Measurements from ENCODE around the gene ADSS2.

Gene ADSS2

GRCh38 chr1:244394346-244394745 is 57.4 kb downstream of the ADSS2 start:
- Histone ChIP-seq H2AFZ (ENCODE audit: insufficient read depth, low read length, poor library complexity) (no peak overlapping the region), H3K14ac (ENCODE audit: low read length) (no peak overlapping the region), H2BK120ac (ENCODE audit: insufficient read depth, low read length, poor library complexity) (no peak overlapping the region), H3K9me3 (ENCODE audit: insufficient read depth, low read depth, low read length) (no peaks in the 10 kb centered on the region), H3K4ac (ENCODE audit: low read depth, low read length) (no peak overlapping the region), H3K4me3 (ENCODE audit: low read depth, low read length) (no peak overlapping the region), H3K36me3 (ENCODE audit: control insufficient read depth in 1 of 2, insufficient read depth in 2 of 2, low read length in 2 of 2) (peaks cover 0 to 4% of the 10 kb centered on the region in 2 experiments), H3K4me2 (ENCODE audit: low read length) (no peak overlapping the region), H3K27ac (ENCODE audit: low read depth, low read length) (no peak overlapping the region), H2BK5ac (ENCODE audit: low read depth, low read length, poor library complexity) (no peak overlapping the region), H3K9ac (ENCODE audit: low read length) (no peak overlapping the region), H3K23ac (ENCODE audit: low read length) (no peak overlapping the region), H3K18ac (ENCODE audit: low read length) (no peak overlapping the region), H3K79me1 (ENCODE audit: low read length) (no peaks in the 10 kb centered on the region), H4K12ac (ENCODE audit: low read depth, low read length) (no peak overlapping the region), H4K8ac (ENCODE audit: low read depth, low read length) (no peak overlapping the region), H3K27me3 (ENCODE audit: insufficient read depth, low read length) (no peaks in the 10 kb centered on the region), H3K4me1 (ENCODE audit: control insufficient read depth in 1 of 2, insufficient read depth in 2 of 2, low read length in 2 of 2) (peaks cover 6 to 7% of the 10 kb centered on the region in 2 experiments), H4K91ac (ENCODE audit: low read depth, low read length) (no peak overlapping the region), H2BK12ac (ENCODE audit: low read length) (no peak overlapping the region), H2AK5ac (ENCODE audit: low read length) (no peak overlapping the region), H3K79me2 (ENCODE audit: control insufficient read depth, insufficient read depth, low read length, poor library complexity) (no peaks in the 10 kb centered on the region)
- DNase-seq = no peak
- no CpG with 5 or more reads among the region's 4 CpGs for WGBS (ENCODE audit: extremely low coverage, insufficient coverage, insufficient read length)

GRCh38 chr1:244393604-244394176 is 58.0 kb downstream of the ADSS2 start:
- H3K4me1 ChIP-seq (ENCODE audit: control insufficient read depth in 1 of 2, insufficient read depth in 2 of 2, low read length in 2 of 2) = peaks cover 6 to 7% of the 10 kb centered on the region in 2 experiments
- WGBS (ENCODE audit: extremely low coverage, insufficient coverage, insufficient read length) = no CpG with 5 or more reads among the region's 15 CpGs
- no peak for DNase-seq
- no peak overlapping the region for H2BK12ac ChIP-seq (ENCODE audit: low read length)
- H2AK5ac ChIP-seq (ENCODE audit: low read length) = no peak overlapping the region
- H3K4me3 ChIP-seq (ENCODE audit: low read depth, low read length) = no peak overlapping the region
- H3K27me3 ChIP-seq (ENCODE audit: insufficient read depth, low read length) = no peaks in the 10 kb centered on the region
- H3K18ac ChIP-seq (ENCODE audit: low read length) = no peak overlapping the region
- H3K36me3 ChIP-seq (ENCODE audit: control insufficient read depth in 1 of 2, insufficient read depth in 2 of 2, low read length in 2 of 2) = peaks cover 0 to 4% of the 10 kb centered on the region in 2 experiments
- no peak overlapping the region for H3K27ac ChIP-seq (ENCODE audit: low read depth, low read length)
- H3K23ac ChIP-seq (ENCODE audit: low read length) = no peak overlapping the region
- H3K4ac ChIP-seq (ENCODE audit: low read depth, low read length) = no peak overlapping the region
- H3K9ac ChIP-seq (ENCODE audit: low read length) = no peak overlapping the region
- H4K8ac ChIP-seq (ENCODE audit: low read depth, low read length) = no peak overlapping the region
- no peak overlapping the region for H3K4me2 ChIP-seq (ENCODE audit: low read length)
- no peak overlapping the region for H2BK5ac ChIP-seq (ENCODE audit: low read depth, low read length, poor library complexity)
- no peak overlapping the region for H2AFZ ChIP-seq (ENCODE audit: insufficient read depth, low read length, poor library complexity)
- no peaks in the 10 kb centered on the region for H3K9me3 ChIP-seq (ENCODE audit: insufficient read depth, low read depth, low read length)
- H3K79me2 ChIP-seq (ENCODE audit: control insufficient read depth, insufficient read depth, low read length, poor library complexity) = no peaks in the 10 kb centered on the region
- H2BK120ac ChIP-seq (ENCODE audit: insufficient read depth, low read length, poor library complexity) = no peak overlapping the region
- no peak overlapping the region for H4K12ac ChIP-seq (ENCODE audit: low read depth, low read length)
- no peaks in the 10 kb centered on the region for H3K79me1 ChIP-seq (ENCODE audit: low read length)
- no peak overlapping the region for H3K14ac ChIP-seq (ENCODE audit: low read length)
- H4K91ac ChIP-seq (ENCODE audit: low read depth, low read length) = no peak overlapping the region

DNA sequence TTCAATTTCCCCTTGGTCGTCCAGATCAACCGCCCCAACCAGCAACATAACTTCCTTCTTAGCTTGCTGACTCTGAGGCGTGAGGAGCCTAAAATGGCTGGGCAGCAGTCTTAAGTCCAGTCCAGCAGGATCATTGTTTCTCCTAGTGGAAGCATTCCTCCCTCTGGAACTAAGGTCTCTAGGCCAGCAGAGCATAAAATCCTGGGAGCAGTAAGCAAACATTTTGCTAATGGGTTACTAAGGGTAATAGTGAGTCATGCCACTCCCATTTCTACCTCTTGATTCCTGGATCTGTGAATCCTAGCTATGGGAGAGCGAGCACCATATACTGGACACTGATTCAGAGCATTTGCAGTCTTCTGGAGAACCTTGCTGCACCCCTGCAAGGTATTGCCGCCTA is 59.9 kb downstream of the ADSS2 start:
- Histone ChIP-seq H3K27ac (ENCODE audit: low read depth, low read length) (no peak overlapping the region), H3K9me3 (ENCODE audit: insufficient read depth, low read depth, low read length) (no peaks in the 10 kb centered on the region), H3K4me1 (ENCODE audit: control insufficient read depth in 1 of 2, insufficient read depth in 2 of 2, low read length in 2 of 2) (peaks cover 6 to 7% of the 10 kb centered on the region in 2 experiments), H4K8ac (ENCODE audit: low read depth, low read length) (no peak overlapping the region), H2BK12ac (ENCODE audit: low read length) (no peak overlapping the region), H2BK5ac (ENCODE audit: low read depth, low read length, poor library complexity) (no peak overlapping the region), H3K4me2 (ENCODE audit: low read length) (no peak overlapping the region), H3K79me1 (ENCODE audit: low read length) (no peaks in the 10 kb centered on the region), H4K12ac (ENCODE audit: low read depth, low read length) (no peak overlapping the region), H3K23ac (ENCODE audit: low read length) (no peak overlapping the region), H2AK5ac (ENCODE audit: low read length) (no peak overlapping the region), H2AFZ (ENCODE audit: insufficient read depth, low read length, poor library complexity) (no peak overlapping the region), H3K18ac (ENCODE audit: low read length) (no peak overlapping the region), H2BK120ac (ENCODE audit: insufficient read depth, low read length, poor library complexity) (no peak overlapping the region), H3K4ac (ENCODE audit: low read depth, low read length) (no peak overlapping the region), H3K79me2 (ENCODE audit: control insufficient read depth, insufficient read depth, low read length, poor library complexity) (no peaks in the 10 kb centered on the region), H3K27me3 (ENCODE audit: insufficient read depth, low read length) (no peaks in the 10 kb centered on the region), H3K14ac (ENCODE audit: low read length) (no peak overlapping the region), H3K4me3 (ENCODE audit: low read depth, low read length) (no peak overlapping the region), H4K91ac (ENCODE audit: low read depth, low read length) (no peak overlapping the region), H3K36me3 (ENCODE audit: control insufficient read depth in 1 of 2, insufficient read depth in 2 of 2, low read length in 2 of 2) (no peaks in the 10 kb centered on the region), H3K9ac (ENCODE audit: low read length) (no peak overlapping the region)
- no CpG with 5 or more reads among the region's 5 CpGs for WGBS (ENCODE audit: extremely low coverage, insufficient coverage, insufficient read length)
- peak; percentile 80 to 89 for DNase-seq

DNA sequence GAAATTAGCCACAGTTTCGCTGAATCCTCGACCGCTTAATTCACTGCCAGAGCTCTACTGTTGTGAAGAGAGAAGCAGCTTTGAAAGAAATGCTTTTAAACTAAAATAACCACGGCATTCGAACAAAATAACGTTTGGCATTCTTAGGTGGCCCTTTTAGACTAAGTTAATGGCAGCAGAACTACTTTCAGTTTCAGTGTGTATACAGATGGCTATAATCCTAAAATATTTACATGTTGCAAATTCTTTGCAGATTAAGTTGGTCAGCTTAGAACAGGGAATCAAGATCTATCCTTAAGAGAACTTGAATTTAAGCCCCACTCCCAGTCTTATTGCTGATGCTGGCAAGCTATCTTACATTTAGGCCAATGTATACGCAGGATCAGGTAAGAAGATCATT is 62.7 kb downstream of the ADSS2 start:
- Histone ChIP-seq H3K79me2 (ENCODE audit: control insufficient read depth, insufficient read depth, low read length, poor library complexity) (no peaks in the 10 kb centered on the region), H2AK5ac (ENCODE audit: low read length) (no peak overlapping the region), H2AFZ (ENCODE audit: insufficient read depth, low read length, poor library complexity) (no peak overlapping the region), H4K8ac (ENCODE audit: low read depth, low read length) (no peak overlapping the region), H3K27me3 (ENCODE audit: insufficient read depth, low read length) (no peaks in the 10 kb centered on the region), H2BK5ac (ENCODE audit: low read depth, low read length, poor library complexity) (no peak overlapping the region), H3K9ac (ENCODE audit: low read length) (no peak overlapping the region), H2BK12ac (ENCODE audit: low read length) (no peak overlapping the region), H3K27ac (ENCODE audit: low read depth, low read length) (no peak overlapping the region), H3K4me3 (ENCODE audit: low read depth, low read length) (no peak overlapping the region), H3K36me3 (ENCODE audit: control insufficient read depth in 1 of 2, insufficient read depth in 2 of 2, low read length in 2 of 2) (no peaks in the 10 kb centered on the region), H3K4me2 (ENCODE audit: low read length) (no peak overlapping the region), H3K18ac (ENCODE audit: low read length) (no peak overlapping the region), H4K12ac (ENCODE audit: low read depth, low read length) (no peak overlapping the region), H2BK120ac (ENCODE audit: insufficient read depth, low read length, poor library complexity) (no peak overlapping the region), H3K9me3 (ENCODE audit: insufficient read depth, low read depth, low read length) (no peaks in the 10 kb centered on the region), H3K4me1 (ENCODE audit: control insufficient read depth in 1 of 2, insufficient read depth in 2 of 2, low read length in 2 of 2) (no peaks in the 10 kb centered on the region), H3K23ac (ENCODE audit: low read length) (no peak overlapping the region), H4K91ac (ENCODE audit: low read depth, low read length) (no peak overlapping the region), H3K4ac (ENCODE audit: low read depth, low read length) (no peak overlapping the region), H3K79me1 (ENCODE audit: low read length) (no peaks in the 10 kb centered on the region), H3K14ac (ENCODE audit: low read length) (no peak overlapping the region)
- DNase-seq = no peak
- whole genome bisulfite sequencing (ENCODE audit: extremely low coverage, insufficient coverage, insufficient read length) = no CpG with 5 or more reads among the region's 7 CpGs

Measured in trophoblast cell (in vitro differentiated cells and primary cell).